HG03108 (cell line): ENCODE measurements around the gene GTF2H3.

ENCODE experiments used
- ATAC-seq: cut with Tn5 transposase; IDR thresholded peaks from one replicate; pipeline ENCODE4 v1.9.1; 2021; ENCODE audit warnings: moderate library complexity; ENCODE audit not compliant: unreplicated experiment

GTF2H3 gene

DNA sequence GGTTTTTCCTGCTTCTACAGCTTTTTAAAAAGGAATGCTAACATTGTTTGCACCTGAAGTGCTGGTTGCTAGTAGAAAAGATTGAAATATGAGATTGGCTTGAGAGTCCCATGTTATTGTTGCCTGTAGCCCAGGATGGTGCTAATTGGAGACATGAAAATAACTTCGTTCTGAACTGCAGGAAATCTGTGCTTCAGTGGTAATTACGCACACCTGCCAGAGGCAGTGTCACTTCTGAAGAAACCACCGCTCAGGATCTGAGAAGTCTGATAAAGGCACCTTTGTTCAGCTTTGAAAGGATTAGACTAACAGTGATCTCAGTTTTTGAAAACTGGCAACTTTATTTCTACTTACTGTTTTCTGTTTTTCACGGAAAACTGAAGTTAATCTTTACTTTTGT is 63.0 kb downstream of the GTF2H3 start:
- ATAC-seq = no peak

DNA sequence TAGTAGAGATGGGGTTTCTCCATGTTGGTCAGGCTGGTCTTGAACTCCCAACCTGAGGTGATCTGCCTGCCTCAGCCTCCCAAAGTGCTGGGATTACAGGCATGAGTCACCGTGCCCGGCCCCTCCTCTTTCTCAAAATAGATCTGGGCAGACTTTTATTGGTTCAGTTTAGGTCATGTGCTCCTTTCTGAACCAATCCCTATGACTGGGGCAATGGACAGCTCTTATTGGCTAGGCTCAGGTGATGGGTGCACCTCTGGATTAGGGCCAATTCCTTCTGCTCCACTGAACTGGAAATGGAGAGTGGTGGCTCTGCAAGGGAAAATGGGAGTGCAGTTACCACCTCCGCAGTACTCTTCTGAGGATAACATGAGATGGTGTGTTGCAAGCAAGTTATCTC is 72.3 kb downstream of the GTF2H3 start:
- no peak for ATAC-seq

DNA sequence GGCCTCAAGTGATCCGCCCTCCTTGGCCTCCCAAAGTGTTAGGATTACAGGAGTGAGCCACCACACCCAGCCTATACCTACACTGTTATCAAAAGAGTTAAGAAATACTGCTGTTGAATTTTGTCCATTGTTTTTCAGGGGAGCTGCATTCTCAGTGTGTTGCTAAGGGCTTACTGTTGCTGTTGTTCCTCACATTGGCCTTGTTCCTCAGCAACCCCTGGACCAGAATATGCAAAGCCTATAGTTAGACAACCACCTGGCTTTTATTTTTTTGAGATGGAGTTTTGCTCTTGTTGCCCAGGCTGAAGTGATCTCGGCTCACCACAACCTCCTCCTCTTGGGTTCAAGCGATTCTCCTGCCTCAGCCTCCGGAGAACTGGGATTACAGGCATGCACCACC is 73.8 kb downstream of the GTF2H3 start:
- no peak for ATAC-seq
